Upper lobe of left lung (tissue), 6 donors: Measurements from ENCODE around the gene STIM1. TPM values are rescaled to one million over a fixed set of nuclear protein-coding genes. Genes with fewer than 3 reads are reported as not detected.

Experiments
- ATAC-seq, 2 donors: fragments of 200-7000 bp; cut with Tn5 transposase; one replicate each; pipeline ENCODE4 v1.9.1; 2022; ENCODE audit warnings: mild to moderate bottlenecking in 2 of 2, moderate library complexity in 2 of 2; ENCODE audit not compliant: low FRiP score in 2 of 2
- DNase-seq, 2 donors: peaks; one replicate each; pipeline ENCODE4 v3.0.0-alpha.2; 2019 to 2020
- H3K27ac ChIP-seq, 4 donors: fragments of 200-600 bp; sonication (generic); one replicate each; pipeline ENCODE4 v1.5.1; 2016 to 2019
- H3K27me3 ChIP-seq, 4 donors: fragments of 200-600 bp; sonication (generic); one replicate each; pipeline ENCODE4 v1.5.1; 2017 to 2019
- H3K36me3 ChIP-seq, 4 donors: fragments of 200-600 bp; sonication (generic); one replicate each; pipeline ENCODE4 v1.5.1; 2016 to 2019
- H3K4me1 ChIP-seq, 4 donors: fragments of 200-600 bp; sonication (generic); one replicate each; pipeline ENCODE4 v1.5.1; 2018 to 2019
- H3K4me3 ChIP-seq, 4 donors: fragments of 200-600 bp; sonication (generic); one replicate each; pipeline ENCODE4 v1.5.1; 2017 to 2019; ENCODE audit warnings: mild to moderate bottlenecking in 2 of 4, moderate library complexity in 1 of 4
- H3K9me3 ChIP-seq, 4 donors: fragments of 200-600 bp; sonication (generic); one replicate each; pipeline ENCODE4 v1.5.1; 2018 to 2019
- CTCF ChIP-seq, 6 experiments: fragments of 450-650 bp in 4 of 6; fragments of 200-600 bp in 2 of 6; sonication (generic) in 2 of 6; IDR thresholded peaks; one replicate each; pipeline ENCODE4 v1.5.1; 2016 to 2019; ENCODE audit warnings: antibody characterized with exemption in 6 of 6
- EP300 ChIP-seq, 4 donors: sonication (generic); formaldehyde crosslinking; IDR thresholded peaks; one replicate each; pipeline ENCODE4 v1.5.1; 2017; ENCODE audit warnings: antibody characterized with exemption in 4 of 4, control low read depth in 2 of 4
- POLR2A ChIP-seq, 4 donors: fragments of 450-650 bp; IDR thresholded peaks; one replicate each; pipeline ENCODE4 v1.5.1; 2016 to 2017; ENCODE audit warnings: antibody characterized with exemption in 4 of 4, mild to moderate bottlenecking in 2 of 4
- POLR2AphosphoS5 ChIP-seq, 2 donors: sonication (generic); formaldehyde crosslinking; IDR thresholded peaks; one replicate each; pipeline ENCODE4 v1.5.1; 2017; ENCODE audit warnings: antibody characterized with exemption in 2 of 2
- WGBS, 2 donors: methylation state at CpG; one replicate each; pipeline ENCODE4 v1.1.5; 2017 to 2018; 5-methylcytosine and 5-hydroxymethylcytosine counted together
- total RNA-seq, 6 donors: library from RNA; depleted of rRNA in 4 of 6; stranded (reverse); fragments of >200 nt in 4 of 6; gene quantifications; one replicate each; pipeline versions ENCODE4 v1.1.0 to v1.2.1, GENCODE V29; 2016 to 2021
- donor health status: DM: no; HTN: no; CAD: no; lungs with moderate emphysema.
- donor health status: DM: no; HTN: yes; CAD: no; lungs with severe emphysema.

STIM1 gene
- total RNA-seq, 6 donors from 2014 or later, result 39.7 to 81.8 (median 56.5) TPM

- H3K36me3 ChIP-seq, result peaks cover 0 to 3% (median 0%) of the 10 kb centered on the region in 4 donors
- peak in 1 of 2 donors; percentile 46 for ATAC-seq
- no peaks in the 10 kb centered on the region for H3K9me3 ChIP-seq
- TF ChIP-seq CTCF (IDR thresholded peaks at IDR 0.05) (no peak), POLR2AphosphoS5 (IDR thresholded peaks at IDR 0.05) (no peak), EP300 (IDR thresholded peaks at IDR 0.05) (no peak), POLR2A (IDR thresholded peaks at IDR 0.05) (no peak)
- DNase-seq, result no peak
- WGBS, 2 donors, result 47 to 61% methylated on average over 5 of the region's 5 CpGs
- H3K4me1 ChIP-seq, result peaks cover 0 to 17% (median 9%) of the 10 kb centered on the region in 4 donors
- no peak overlapping the region for H3K27ac ChIP-seq
- H3K27me3 ChIP-seq, result no peaks in the 10 kb centered on the region
- no peak overlapping the region for H3K4me3 ChIP-seq
Observed at GRCh38 chr11:4066910-4067309, 211.4 kb downstream of the STIM1 start.

- no peak overlapping the region for H3K4me3 ChIP-seq
- ATAC-seq (no peak), DNase-seq (no peak)
- H3K36me3 ChIP-seq, result peaks cover 0 to 5% (median 2%) of the 10 kb centered on the region in 4 donors
- no peak overlapping the region for H3K27ac ChIP-seq
- WGBS, 2 donors, result 46 to 58% methylated on average over 1 of the region's 1 CpG
- peaks cover 0 to 17% (median 13%) of the 10 kb centered on the region in 4 donors for H3K4me1 ChIP-seq
- TF ChIP-seq EP300 (IDR thresholded peaks at IDR 0.05), result no peak
- TF ChIP-seq CTCF (IDR thresholded peaks at IDR 0.05), result no peak
- TF ChIP-seq POLR2AphosphoS5 (IDR thresholded peaks at IDR 0.05), result no peak
- no peak for TF ChIP-seq POLR2A (IDR thresholded peaks at IDR 0.05)
- no peaks in the 10 kb centered on the region for H3K9me3 ChIP-seq
- no peaks in the 10 kb centered on the region for H3K27me3 ChIP-seq
Observed at GRCh38 chr11:4068962-4069361, 213.5 kb downstream of the STIM1 start.

GRCh38 chr11:4071325-4071724 is 215.9 kb downstream of the STIM1 start:
- Histone ChIP-seq H3K9me3 (no peaks in the 10 kb centered on the region), H3K27ac (no peak overlapping the region), H3K4me1 (peaks cover 0 to 13% (median 9%) of the 10 kb centered on the region in 4 donors), H3K4me3 (no peak overlapping the region), H3K36me3 (peaks cover 0 to 10% (median 6%) of the 10 kb centered on the region in 4 donors), H3K27me3 (no peaks in the 10 kb centered on the region)
- ATAC-seq (no peak), DNase-seq (no peak)
- TF ChIP-seq CTCF (IDR thresholded peaks at IDR 0.05), result no peak
- TF ChIP-seq POLR2AphosphoS5 (IDR thresholded peaks at IDR 0.05), result no peak
- no peak for TF ChIP-seq EP300 (IDR thresholded peaks at IDR 0.05)

DNA sequence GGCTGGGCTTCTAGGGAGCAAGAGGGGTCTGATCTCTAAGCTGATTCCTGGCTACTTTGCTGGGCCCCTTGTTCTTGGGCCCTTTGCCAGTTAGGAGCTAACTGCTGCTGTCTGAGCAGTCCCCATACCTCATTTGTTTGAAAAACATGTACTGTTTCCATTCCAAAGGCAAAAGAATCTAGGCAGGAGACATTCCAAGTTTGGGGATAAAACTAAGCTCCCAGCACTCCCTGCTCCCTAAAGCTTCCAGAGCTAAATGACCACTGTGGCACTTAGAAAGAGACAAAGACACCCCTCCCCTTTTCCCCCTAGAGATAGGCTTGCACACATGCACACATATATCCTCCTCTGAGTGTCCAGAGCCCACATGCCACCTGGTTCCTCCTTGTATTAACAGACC is 216.4 kb downstream of the STIM1 start:
- Histone ChIP-seq H3K9me3 (no peaks in the 10 kb centered on the region), H3K27me3 (no peaks in the 10 kb centered on the region), H3K4me1 (peaks cover 0 to 11% (median 9%) of the 10 kb centered on the region in 4 donors), H3K4me3 (no peak overlapping the region), H3K27ac (no peak overlapping the region), H3K36me3 (peaks cover 0 to 10% (median 6%) of the 10 kb centered on the region in 4 donors)
- ATAC-seq (no peak), DNase-seq (no peak)
- TF ChIP-seq EP300 (IDR thresholded peaks at IDR 0.05), result no peak
- no peak for TF ChIP-seq POLR2AphosphoS5 (IDR thresholded peaks at IDR 0.05)
- TF ChIP-seq POLR2A (IDR thresholded peaks at IDR 0.05), result no peak
- no peak for TF ChIP-seq CTCF (IDR thresholded peaks at IDR 0.05)

DNA sequence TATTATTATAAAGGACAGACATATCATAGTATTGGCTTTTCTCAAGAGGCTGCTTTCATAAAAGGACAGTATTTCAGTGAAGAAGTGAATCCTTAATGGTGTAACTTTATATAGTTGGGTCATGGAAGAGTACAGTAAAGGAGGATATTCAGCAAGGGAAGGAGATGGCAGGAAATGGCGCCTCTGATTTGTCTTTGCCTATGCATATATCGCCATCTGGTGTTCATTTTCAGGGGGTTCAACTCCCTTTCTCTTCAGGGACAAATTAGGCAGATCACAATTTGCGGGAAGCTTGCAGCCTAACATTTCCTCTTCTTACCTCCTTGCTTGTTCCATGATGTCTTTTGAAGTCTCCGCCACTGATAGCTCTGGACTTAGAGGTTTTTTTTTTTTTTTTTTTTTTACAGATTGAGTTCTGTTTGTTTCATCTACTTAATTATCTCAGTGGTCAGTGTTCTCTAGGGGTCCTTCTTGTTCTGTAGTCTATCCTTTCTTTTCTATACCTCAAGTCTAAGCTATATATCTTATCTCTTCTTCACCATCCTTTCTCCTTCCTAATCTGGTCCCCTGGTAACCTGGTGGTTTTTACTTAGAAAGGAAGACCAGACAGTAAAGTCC is 217.3 kb downstream of the STIM1 start:
- H3K27ac ChIP-seq, result no peak overlapping the region
- no peaks in the 10 kb centered on the region for H3K9me3 ChIP-seq
- no peak overlapping the region for H3K4me3 ChIP-seq
- WGBS, 2 donors, result 5 to 8% methylated on average over 4 of the region's 4 CpGs
- peaks cover 0 to 11% (median 8%) of the 10 kb centered on the region in 4 donors for H3K4me1 ChIP-seq
- ATAC-seq (peak; percentile 83 to 93), DNase-seq (peak in 1 of 2 donors; percentile 60)
- TF ChIP-seq POLR2AphosphoS5 (IDR thresholded peaks at IDR 0.05) (no peak), CTCF (IDR thresholded peaks at IDR 0.05) (peak; percentile 80 to 93 (median 88)), POLR2A (IDR thresholded peaks at IDR 0.05) (no peak), EP300 (IDR thresholded peaks at IDR 0.05) (no peak)
- H3K36me3 ChIP-seq, result peaks cover 0 to 10% (median 6%) of the 10 kb centered on the region in 4 donors
- no peaks in the 10 kb centered on the region for H3K27me3 ChIP-seq
